Measurements from ENCODE around the gene SCYL3. TPM values are rescaled to one million over a fixed set of nuclear protein-coding genes. Genes with fewer than 3 reads are reported as not detected.

SCYL3 gene
- total RNA-seq, 6 experiments from 2014 or later: 6.2 to 9.3 (median 8.3) TPM

GRCh38 chr1:169894424-169895145, 889 bp upstream of the SCYL3 start:
- 43% methylated on average over 15 of the region's 15 CpGs for WGBS (ENCODE audit: insufficient coverage, low coverage, low lambda C conversion rate, missing lambda C conversion rate)
- intact Hi-C loops (cut with DNase I): no loop called here
- ATAC-seq: no peak
- Histone ChIP-seq H3K4me3 (peak overlapping the region; percentile 87 to 90 (median 88)), H3K9me3 (no peaks in the 10 kb centered on the region), H3K27me3 (no peaks in the 10 kb centered on the region), H3K27ac (peak overlapping the region; percentile 98 to 100 (median 99)), H3K4me1 (peaks cover 0 to 28% (median 4%) of the 10 kb centered on the region in 4 donors), H3K36me3 (no peaks in the 10 kb centered on the region)
- no peak for TF ChIP-seq CTCF (IDR thresholded peaks at IDR 0.05)
- no peak for TF ChIP-seq POLR2A (IDR thresholded peaks at IDR 0.05)
- no peak for DNase-seq

GRCh38 chr1:169892927-169893644, 610 bp downstream of the SCYL3 start:
- Histone ChIP-seq H3K27ac (peak overlapping the region; percentile 98 to 100 (median 99)), H3K27me3 (no peaks in the 10 kb centered on the region), H3K36me3 (peaks cover 0 to 5% (median 0%) of the 10 kb centered on the region in 4 donors), H3K4me3 (peak overlapping the region; percentile 87 to 90 (median 88)), H3K4me1 (peaks cover 0 to 34% (median 6%) of the 10 kb centered on the region in 4 donors), H3K9me3 (no peaks in the 10 kb centered on the region)
- intact Hi-C loops (cut with DNase I): no loop called here
- peak; percentile 0 to 9 (median 4) for ATAC-seq
- TF ChIP-seq POLR2A (IDR thresholded peaks at IDR 0.05) (no peak), CTCF (IDR thresholded peaks at IDR 0.05) (no peak)
- WGBS (ENCODE audit: insufficient coverage, low coverage, low lambda C conversion rate, missing lambda C conversion rate): 1% methylated on average over 13 of the region's 51 CpGs
- peak in 1 of 3 donors; percentile 70 for DNase-seq

GRCh38 chr1:169892176-169892926, 1.3 kb downstream of the SCYL3 start:
- Histone ChIP-seq H3K27ac (peak overlapping the region; percentile 98 to 100 (median 99)), H3K4me3 (peak overlapping the region; percentile 87 to 90 (median 88))
- no peak for ATAC-seq

More at GRCh38 chr1:169892176-169892926, 1.3 kb downstream of the SCYL3 start:
- H3K36me3 ChIP-seq: peaks cover 0 to 11% (median 0%) of the 10 kb centered on the region in 4 donors
- intact Hi-C loops (cut with DNase I): no loop called here
- peaks cover 0 to 34% (median 6%) of the 10 kb centered on the region in 4 donors for H3K4me1 ChIP-seq
- DNase-seq: no peak
- H3K27me3 ChIP-seq: no peaks in the 10 kb centered on the region
- 27% methylated on average over 8 of the region's 8 CpGs for WGBS (ENCODE audit: insufficient coverage, low coverage, low lambda C conversion rate, missing lambda C conversion rate)
- TF ChIP-seq CTCF (IDR thresholded peaks at IDR 0.05): no peak
- no peak for TF ChIP-seq POLR2A (IDR thresholded peaks at IDR 0.05)
- no peaks in the 10 kb centered on the region for H3K9me3 ChIP-seq

Measured in right lobe of liver (tissue), 6 donors.